ENCODE data around the gene F13A1. TPM values are rescaled to one million over a fixed set of nuclear protein-coding genes. Genes with fewer than 3 reads are reported as not detected.
A peak's percentile ranks its signal among the peaks of the same experiment; 100 is the strongest.

The F13A1 gene
- 10 to 100 TPM; 19.8 to 27.5 TPM for total RNA-seq

DNA sequence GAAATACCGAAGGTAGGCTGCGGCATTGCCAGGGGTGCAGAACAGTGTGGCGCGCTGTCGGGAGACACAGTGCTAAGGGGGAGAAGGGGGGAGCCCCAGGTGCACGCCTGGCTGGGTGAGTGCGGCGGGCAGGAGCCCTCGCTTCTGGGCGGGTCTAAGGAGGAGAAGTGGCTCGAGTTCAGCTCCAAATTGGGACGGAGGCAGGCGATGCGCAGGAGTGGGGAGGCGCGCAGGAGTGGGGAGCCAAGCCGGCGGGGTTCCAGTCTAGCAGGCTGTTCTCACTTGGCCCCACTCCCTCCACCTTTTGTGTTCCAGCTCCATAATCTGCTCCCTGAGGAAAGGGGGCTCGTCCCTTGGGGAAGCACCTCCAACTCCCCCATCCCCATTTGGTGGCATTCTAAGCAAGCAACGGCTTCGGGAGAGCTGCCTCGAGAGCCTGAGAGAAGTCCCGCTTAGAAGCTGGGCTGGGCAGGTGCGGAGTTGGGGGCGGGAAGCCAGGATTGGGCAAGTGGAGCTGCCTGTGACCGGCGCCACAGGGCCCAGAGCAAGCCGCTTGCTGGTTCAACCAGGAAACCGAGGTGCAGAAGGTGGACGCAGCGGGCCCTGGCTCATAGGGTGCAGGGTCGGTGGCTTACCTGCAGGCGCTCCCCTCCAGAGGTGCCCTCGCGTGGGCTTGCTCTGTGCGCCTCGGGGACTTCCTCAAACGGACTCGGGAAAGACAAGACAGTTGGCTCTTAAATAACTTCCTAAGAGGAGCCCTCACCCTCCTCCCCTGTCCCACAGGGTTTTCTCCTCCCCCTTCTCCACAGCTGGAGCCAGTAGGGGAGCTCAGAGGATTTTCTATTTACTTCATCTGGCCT is at the start of gene F13A1:
TSS of gene F13A1 (minus strand) at position 711 of the 860 bp plus-strand sequence. CDS start 1,998 bp downstream, outside the sequence.
- no peak within 1 kb of the TSS for H3K4me3 ChIP-seq
- DNase-seq (peak in 2 of 4 donors; percentile 10 to 11), ATAC-seq (no peak)
- H3K27me3 ChIP-seq = no peaks in the 10 kb centered on the region
- intact Hi-C loops (cut with DNase I) = no loop called here
- 2 to 8% methylated on average over 24 to 39 of the region's 39 CpGs for WGBS, 2 donors
- TF ChIP-seq POLR2A (IDR thresholded peaks at IDR 0.05) = peak in 1 of 3 donors; percentile 38
- TF ChIP-seq, protein P1, sequence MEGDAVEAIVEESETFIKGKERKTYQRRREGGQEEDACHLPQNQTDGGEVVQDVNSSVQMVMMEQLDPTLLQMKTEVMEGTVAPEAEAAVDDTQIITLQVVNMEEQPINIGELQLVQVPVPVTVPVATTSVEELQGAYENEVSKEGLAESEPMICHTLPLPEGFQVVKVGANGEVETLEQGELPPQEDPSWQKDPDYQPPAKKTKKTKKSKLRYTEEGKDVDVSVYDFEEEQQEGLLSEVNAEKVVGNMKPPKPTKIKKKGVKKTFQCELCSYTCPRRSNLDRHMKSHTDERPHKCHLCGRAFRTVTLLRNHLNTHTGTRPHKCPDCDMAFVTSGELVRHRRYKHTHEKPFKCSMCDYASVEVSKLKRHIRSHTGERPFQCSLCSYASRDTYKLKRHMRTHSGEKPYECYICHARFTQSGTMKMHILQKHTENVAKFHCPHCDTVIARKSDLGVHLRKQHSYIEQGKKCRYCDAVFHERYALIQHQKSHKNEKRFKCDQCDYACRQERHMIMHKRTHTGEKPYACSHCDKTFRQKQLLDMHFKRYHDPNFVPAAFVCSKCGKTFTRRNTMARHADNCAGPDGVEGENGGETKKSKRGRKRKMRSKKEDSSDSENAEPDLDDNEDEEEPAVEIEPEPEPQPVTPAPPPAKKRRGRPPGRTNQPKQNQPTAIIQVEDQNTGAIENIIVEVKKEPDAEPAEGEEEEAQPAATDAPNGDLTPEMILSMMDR (IDR thresholded peaks at IDR 0.05) = no peak
- no peak within 1 kb of the TSS for H3K27ac ChIP-seq
- no peaks in the 10 kb centered on the region for H3K4me1 ChIP-seq
- no peaks in the 10 kb centered on the region for H3K36me3 ChIP-seq (replicated peaks in 1 of 2; ENCODE audit: insufficient read depth in 1 of 2, low read depth in 2 of 2)
- H3K9me3 ChIP-seq = no peaks in the 10 kb centered on the region

DNA sequence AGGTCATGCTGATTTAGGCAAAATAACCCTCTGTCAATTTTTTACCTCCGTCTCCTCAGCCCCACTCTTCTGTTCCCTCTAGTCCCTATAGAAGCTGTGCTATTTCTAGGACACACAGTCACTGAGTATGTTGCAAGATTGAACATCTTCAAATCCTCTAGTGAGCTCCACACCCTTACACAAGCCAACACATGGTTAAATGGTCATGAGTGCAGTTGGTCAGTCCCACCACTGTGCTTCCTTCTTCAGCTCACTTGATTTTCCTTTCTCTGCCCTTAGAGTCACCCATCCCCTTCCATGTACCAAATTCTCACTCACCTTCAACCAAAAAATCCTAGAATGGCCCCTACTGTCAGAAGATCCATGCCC is 48.2 kb upstream of the F13A1 start:
- Histone ChIP-seq H3K4me1 (no peaks in the 10 kb centered on the region), H3K9me3 (no peaks in the 10 kb centered on the region), H3K27ac (no peak overlapping the region), H3K4me3 (no peak overlapping the region), H3K27me3 (no peaks in the 10 kb centered on the region), H3K36me3 (replicated peaks in 1 of 2; ENCODE audit: insufficient read depth in 1 of 2, low read depth in 2 of 2) (no peaks in the 10 kb centered on the region)
- DNase-seq (peak in 1 of 4 donors; percentile 11), ATAC-seq (no peak)
- TF ChIP-seq POLR2A (IDR thresholded peaks at IDR 0.05) = no peak
- TF ChIP-seq, protein P1 (IDR thresholded peaks at IDR 0.05) = no peak
- intact Hi-C loops (cut with DNase I) = no loop called here
- 71 to 94% methylated on average over 1 of the region's 1 CpG for WGBS, 2 donors

DNA sequence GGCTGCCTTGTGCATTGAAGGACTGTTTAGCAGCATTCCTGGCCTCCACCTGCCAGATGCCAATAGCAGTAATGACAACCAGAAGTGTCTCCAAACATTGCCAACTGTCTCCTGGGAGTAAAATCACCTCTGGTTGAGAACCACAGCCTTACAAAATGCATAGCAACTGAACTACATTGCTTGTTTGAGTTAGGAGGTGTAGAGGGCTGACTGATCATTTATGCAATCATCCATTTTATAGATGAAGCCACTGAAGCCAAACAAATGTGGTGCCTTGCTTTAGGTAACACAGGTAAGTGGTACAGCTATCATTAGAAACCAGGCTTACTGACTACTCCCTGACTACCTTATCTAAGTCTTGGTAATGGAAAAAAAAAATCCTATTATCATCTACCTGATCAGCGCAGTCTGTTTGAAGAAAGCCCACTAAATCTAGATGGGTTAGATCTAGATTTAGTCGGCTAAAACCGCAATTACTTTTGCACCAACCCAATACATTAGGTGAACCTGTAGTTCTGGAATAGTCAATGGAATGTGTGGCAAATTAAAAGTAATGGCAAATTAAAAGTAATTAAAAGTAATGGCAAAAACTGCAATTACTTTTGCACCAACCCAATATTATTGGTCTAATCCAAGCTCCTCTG is 47.7 kb upstream of the F13A1 start:
- TF ChIP-seq, protein P1 (IDR thresholded peaks at IDR 0.05) = no peak
- TF ChIP-seq POLR2A (IDR thresholded peaks at IDR 0.05) = no peak
- H3K9me3 ChIP-seq = no peaks in the 10 kb centered on the region
- no peaks in the 10 kb centered on the region for H3K27me3 ChIP-seq
- ATAC-seq = no peak
- no peaks in the 10 kb centered on the region for H3K4me1 ChIP-seq
- DNase-seq = no peak
- H3K27ac ChIP-seq = no peak overlapping the region
- H3K4me3 ChIP-seq = no peak overlapping the region
- WGBS, 2 donors = 86 to 92% methylated on average over 3 of the region's 3 CpGs
- H3K36me3 ChIP-seq (replicated peaks in 1 of 2; ENCODE audit: insufficient read depth in 1 of 2, low read depth in 2 of 2) = no peaks in the 10 kb centered on the region
- intact Hi-C loops (cut with DNase I) = no loop called here

- DNase-seq (no peak), ATAC-seq (no peak)
- Histone ChIP-seq H3K27ac (no peak overlapping the region), H3K27me3 (no peaks in the 10 kb centered on the region), H3K4me1 (no peaks in the 10 kb centered on the region), H3K4me3 (no peak overlapping the region), H3K9me3 (no peaks in the 10 kb centered on the region), H3K36me3 (replicated peaks in 1 of 2; ENCODE audit: insufficient read depth in 1 of 2, low read depth in 2 of 2) (no peaks in the 10 kb centered on the region)
- 29 to 40% methylated on average over 8 of the region's 8 CpGs for WGBS, 2 donors
- intact Hi-C loops (cut with DNase I) = no loop called here
- TF ChIP-seq, protein P1 (IDR thresholded peaks at IDR 0.05) = no peak
- no peak for TF ChIP-seq POLR2A (IDR thresholded peaks at IDR 0.05)
Observed at GRCh38 chr6:6366803-6367202, 46.3 kb upstream of the F13A1 start.
